GM06990 (cell line): Measurements from ENCODE around the gene GRK6.

Experiments used
- DNase-seq: peaks from one replicate; pipeline ENCODE4 v3.0.0-alpha.2; 2011; ENCODE audit not compliant: insufficient read length; ENCODE audit errors: extremely low read depth
- H3K27me3 ChIP-seq: replicated peaks from 2 replicates; pipeline ENCODE4 v1.6.0; 2011; ENCODE audit warnings: low read length; ENCODE audit not compliant: control insufficient read depth, insufficient read depth
- H3K36me3 ChIP-seq: 2 replicates; pipeline ENCODE4 v1.5.1; 2011; ENCODE audit warnings: low read length; ENCODE audit not compliant: control insufficient read depth, insufficient read depth
- H3K4me3 ChIP-seq: replicated peaks from 2 replicates; pipeline ENCODE4 v1.5.1; 2011; ENCODE audit warnings: low read depth, mild to moderate bottlenecking, control low read depth, low read length
- CTCF ChIP-seq: IDR thresholded peaks from 2 replicates; pipeline ENCODE4 v1.5.1; 2011; ENCODE audit warnings: low read length, control low read depth, mild to moderate bottlenecking, inconsistent platforms; ENCODE audit not compliant: insufficient read depth, poor library complexity, severe bottlenecking

GRK6 gene

GRCh38 chr5:177472460-177473442 is 46.3 kb downstream of the GRK6 start:
- no peaks in the 10 kb centered on the region; the same call in 1 of the 2 replicates for H3K27me3 ChIP-seq
- H3K36me3 ChIP-seq, result no peaks in the 10 kb centered on the region
- peak overlapping the region; percentile 62 for H3K4me3 ChIP-seq
- peak; percentile 81 for DNase-seq
- TF ChIP-seq CTCF, result no peak

GRCh38 chr5:177473443-177474001 is 47.0 kb downstream of the GRK6 start, which contains the start of gene DBN1:
Gene DBN1, minus strand, starts transcription at chr5:177473634. Its CDS starts 113 bp downstream, at chr5:177473521.
- no peak for TF ChIP-seq CTCF
- H3K4me3 ChIP-seq, result peak within 1 kb of the TSS; percentile 62
- H3K36me3 ChIP-seq, result no peaks in the 10 kb centered on the region
- no peaks in the 10 kb centered on the region; the same call in 1 of the 2 replicates for H3K27me3 ChIP-seq
- DNase-seq, result peak; percentile 61

GRCh38 chr5:177474002-177474476 is 47.6 kb downstream of the GRK6 start:
- Histone ChIP-seq H3K27me3 (no peaks in the 10 kb centered on the region; the same call in 1 of the 2 replicates), H3K36me3 (no peaks in the 10 kb centered on the region), H3K4me3 (no peak overlapping the region)
- TF ChIP-seq CTCF, result no peak
- DNase-seq, result no peak

GRCh38 chr5:177474846-177475562 is 48.5 kb downstream of the GRK6 start:
- H3K27me3 ChIP-seq, result no peaks in the 10 kb centered on the region; the same call in 1 of the 2 replicates
- no peak for DNase-seq
- H3K36me3 ChIP-seq, result no peaks in the 10 kb centered on the region
- no peak overlapping the region for H3K4me3 ChIP-seq
- no peak for TF ChIP-seq CTCF

DNA sequence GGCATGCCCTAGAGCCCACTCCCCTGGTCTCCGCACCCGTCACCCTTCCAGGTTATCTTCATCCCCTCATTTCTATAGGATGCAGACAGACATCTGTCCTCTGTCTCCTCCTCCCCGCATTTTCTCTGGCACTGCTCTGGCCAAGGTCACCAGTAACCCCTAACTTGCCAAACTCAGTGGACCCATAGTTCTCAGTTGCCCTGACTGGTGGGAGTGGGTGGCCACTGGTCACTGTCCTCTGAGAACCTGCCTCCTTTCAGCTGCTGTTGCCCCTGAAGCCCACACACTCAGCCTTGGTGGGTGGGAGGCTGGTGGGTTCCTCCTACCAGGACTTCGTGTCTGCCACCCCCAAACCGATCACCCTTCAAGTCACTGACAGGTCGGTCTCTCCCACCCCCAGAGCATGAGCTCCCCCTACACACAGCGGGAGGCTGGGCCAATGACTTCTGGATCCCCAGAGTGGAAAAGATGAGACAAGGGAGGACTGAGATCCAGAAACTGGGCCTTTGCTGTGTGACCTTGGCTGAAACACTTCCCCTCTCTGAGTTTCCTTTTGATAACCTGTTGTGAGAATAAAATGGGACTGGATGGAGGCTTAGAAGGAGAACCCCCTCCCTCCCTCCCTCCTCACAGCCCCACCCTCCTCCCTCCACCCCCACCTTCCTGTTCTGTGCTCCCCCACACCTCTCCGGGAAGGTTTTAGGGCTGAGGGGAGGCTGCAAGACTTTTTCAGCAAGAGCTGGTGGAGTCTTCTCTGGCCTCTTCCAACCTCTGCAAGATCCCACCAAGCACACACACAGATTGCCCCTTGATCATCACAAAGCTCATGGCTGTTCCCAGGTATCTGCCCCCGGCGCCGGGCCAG is 49.3 kb downstream of the GRK6 start:
- H3K27me3 ChIP-seq, result no peaks in the 10 kb centered on the region; the same call in 1 of the 2 replicates
- no peak for TF ChIP-seq CTCF
- no peak overlapping the region for H3K4me3 ChIP-seq
- DNase-seq, result no peak
- no peaks in the 10 kb centered on the region for H3K36me3 ChIP-seq
